Measurements from ENCODE around the gene EHMT1.
"Not testable (repeated sequence)": the region's sequence is repeated elsewhere in the genome, so short reads cannot be mapped to it uniquely, and the experiment has no call there.

The EHMT1 gene

GRCh38 chr9:137723356-137723755, 104.6 kb downstream of the EHMT1 start:
- peak overlapping the region; percentile 48 to 57 for H3K4me3 Mint-ChIP-seq
- peaks cover 6 to 12% of the 10 kb centered on the region in 2 donors for H3K9me3 Mint-ChIP-seq
- peak; percentile 77 for ATAC-seq (replicated peaks)
- peak; percentile 15 to 22 (median 17) for DNase-seq
- H3K4me1 Mint-ChIP-seq (ENCODE audit: low read depth in 2 of 2): peaks cover 36 to 65% of the 10 kb centered on the region in 2 donors
- H3K36me3 Mint-ChIP-seq (ENCODE audit: insufficient read depth): peaks cover 50% of the 10 kb centered on the region
- not testable (repeated sequence) for H3K27me3 Mint-ChIP-seq
- peak overlapping the region; percentile 81 to 89 for H3K27ac Mint-ChIP-seq

- Mint-ChIP-seq H3K9me3 (peaks cover 6 to 12% of the 10 kb centered on the region in 2 donors), H3K27ac (peak overlapping the region; percentile 81 to 89), H3K4me3 (peak overlapping the region; percentile 48 to 57), H3K27me3 (no peaks in the 10 kb centered on the region), H3K36me3 (ENCODE audit: insufficient read depth) (peaks cover 51% of the 10 kb centered on the region), H3K4me1 (ENCODE audit: low read depth in 2 of 2) (peaks cover 38 to 63% of the 10 kb centered on the region in 2 donors)
- no peak for ATAC-seq (replicated peaks)
- no peak for DNase-seq
Observed at GRCh38 chr9:137723783-137724445, 105.1 kb downstream of the EHMT1 start.

DNA sequence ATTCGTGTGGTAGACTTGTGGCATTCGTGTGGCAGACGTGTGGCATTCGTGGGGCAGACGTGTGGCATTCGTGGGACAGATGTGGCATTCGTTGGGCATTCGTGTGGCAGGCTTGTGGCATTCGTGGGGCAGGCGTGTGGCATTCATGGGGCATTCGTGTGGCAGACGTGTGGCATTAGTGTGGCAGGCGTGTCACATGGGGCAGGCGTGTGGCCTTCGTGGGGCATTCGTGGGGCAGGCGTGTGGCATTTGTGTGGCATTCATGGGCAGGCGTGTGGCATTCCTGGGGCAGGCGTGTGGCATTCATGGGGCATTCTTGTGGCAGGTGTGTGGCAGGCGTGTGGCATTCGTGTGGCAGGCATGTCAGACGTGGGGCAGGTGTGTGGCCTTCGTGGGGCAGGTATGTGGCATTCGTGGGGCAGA, 106.0 kb downstream of the EHMT1 start:
- ATAC-seq (replicated peaks) (no peak), DNase-seq (no peak)
- Mint-ChIP-seq H3K9me3 (peaks cover 6 to 12% of the 10 kb centered on the region in 2 donors), H3K4me3 (peak overlapping the region in 1 of 2 donors; percentile 27), H3K27ac (peak overlapping the region; percentile 76 to 81), H3K27me3 (no peaks in the 10 kb centered on the region), H3K36me3 (ENCODE audit: insufficient read depth) (peaks cover 55% of the 10 kb centered on the region), H3K4me1 (ENCODE audit: low read depth in 2 of 2) (peaks cover 36 to 59% of the 10 kb centered on the region in 2 donors)

GRCh38 chr9:137725598-137725997, 106.8 kb downstream of the EHMT1 start:
- Mint-ChIP-seq H3K36me3 (ENCODE audit: insufficient read depth) (peaks cover 56% of the 10 kb centered on the region), H3K27me3 (no peaks in the 10 kb centered on the region), H3K4me1 (ENCODE audit: low read depth in 2 of 2) (peaks cover 36 to 59% of the 10 kb centered on the region in 2 donors), H3K4me3 (peak overlapping the region in 1 of 2 donors; percentile 3), H3K27ac (peak overlapping the region; percentile 76 to 81), H3K9me3 (peaks cover 6 to 12% of the 10 kb centered on the region in 2 donors)
- DNase-seq: no peak
- no peak for ATAC-seq (replicated peaks)

DNA sequence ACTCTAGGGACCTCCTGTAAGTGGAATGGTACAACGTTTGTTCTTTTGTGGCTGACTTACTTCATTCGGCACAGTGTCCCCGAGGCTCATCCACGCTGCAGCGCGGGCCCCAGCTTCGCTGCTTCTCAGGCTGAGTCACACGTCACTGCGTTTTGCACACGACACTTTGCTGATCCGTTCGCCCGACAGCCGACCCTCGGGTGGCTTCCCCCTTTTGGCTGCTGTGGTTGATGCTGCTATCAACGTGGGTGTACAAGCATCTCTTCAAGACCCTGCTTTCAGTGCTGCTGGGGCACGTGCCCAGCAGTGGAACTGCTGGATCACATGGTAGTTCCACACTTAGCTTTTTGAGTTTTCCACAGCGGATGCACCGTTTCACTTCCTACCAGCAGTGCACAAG, 107.5 kb downstream of the EHMT1 start:
- peaks cover 36 to 58% of the 10 kb centered on the region in 2 donors for H3K4me1 Mint-ChIP-seq (ENCODE audit: low read depth in 2 of 2)
- H3K9me3 Mint-ChIP-seq: peaks cover 6 to 12% of the 10 kb centered on the region in 2 donors
- not testable (repeated sequence) for DNase-seq; H3K27me3 Mint-ChIP-seq; H3K27ac Mint-ChIP-seq; ATAC-seq (replicated peaks)
- peaks cover 53% of the 10 kb centered on the region for H3K36me3 Mint-ChIP-seq (ENCODE audit: insufficient read depth)
- peak overlapping the region in 1 of 2 donors; percentile 3 for H3K4me3 Mint-ChIP-seq

- Mint-ChIP-seq H3K9me3 (peaks cover 6 to 9% of the 10 kb centered on the region in 2 donors), H3K27ac (no peak overlapping the region), H3K4me3 (no peak overlapping the region), H3K36me3 (ENCODE audit: insufficient read depth) (peaks cover 49% of the 10 kb centered on the region), H3K4me1 (ENCODE audit: low read depth in 2 of 2) (peaks cover 32 to 54% of the 10 kb centered on the region in 2 donors), H3K27me3 (no peaks in the 10 kb centered on the region)
- DNase-seq (no peak), ATAC-seq (replicated peaks) (no peak)
Observed at GRCh38 chr9:137726764-137727163, 108.0 kb downstream of the EHMT1 start.

GRCh38 chr9:137727716-137728115, 108.9 kb downstream of the EHMT1 start:
- ATAC-seq (replicated peaks) (no peak), DNase-seq (no peak)
- peaks cover 27 to 44% of the 10 kb centered on the region in 2 donors for H3K4me1 Mint-ChIP-seq (ENCODE audit: low read depth in 2 of 2)
- no peak overlapping the region for H3K4me3 Mint-ChIP-seq
- peaks cover 6 to 9% of the 10 kb centered on the region in 2 donors for H3K9me3 Mint-ChIP-seq
- no peaks in the 10 kb centered on the region for H3K27me3 Mint-ChIP-seq
- H3K36me3 Mint-ChIP-seq (ENCODE audit: insufficient read depth): peaks cover 40% of the 10 kb centered on the region
- no peak overlapping the region for H3K27ac Mint-ChIP-seq

GRCh38 chr9:137728444-137729311, 109.9 kb downstream of the EHMT1 start:
- ATAC-seq (replicated peaks) (no peak), DNase-seq (no peak)
- Mint-ChIP-seq H3K27me3 (no peaks in the 10 kb centered on the region), H3K4me3 (no peak overlapping the region), H3K9me3 (peaks cover 6 to 9% of the 10 kb centered on the region in 2 donors), H3K36me3 (ENCODE audit: insufficient read depth) (peaks cover 34% of the 10 kb centered on the region), H3K4me1 (ENCODE audit: low read depth in 2 of 2) (peaks cover 24 to 39% of the 10 kb centered on the region in 2 donors), H3K27ac (peak overlapping the region in 1 of 2 donors; percentile 60)

- Mint-ChIP-seq H3K4me1 (ENCODE audit: low read depth in 2 of 2) (peaks cover 11 to 15% of the 10 kb centered on the region in 2 donors), H3K27me3 (no peaks in the 10 kb centered on the region), H3K27ac (no peak overlapping the region), H3K9me3 (peaks cover 8 to 12% of the 10 kb centered on the region in 2 donors), H3K36me3 (ENCODE audit: insufficient read depth) (peaks cover 36% of the 10 kb centered on the region), H3K4me3 (no peak overlapping the region)
- ATAC-seq (replicated peaks) (no peak), DNase-seq (no peak)
Observed at GRCh38 chr9:137731216-137731946, 112.6 kb downstream of the EHMT1 start.

- Mint-ChIP-seq H3K27ac (no peak overlapping the region), H3K36me3 (ENCODE audit: insufficient read depth) (peaks cover 36% of the 10 kb centered on the region), H3K4me3 (no peak overlapping the region), H3K9me3 (peaks cover 8 to 12% of the 10 kb centered on the region in 2 donors), H3K27me3 (no peaks in the 10 kb centered on the region), H3K4me1 (ENCODE audit: low read depth in 2 of 2) (peaks cover 8 to 11% of the 10 kb centered on the region in 2 donors)
- DNase-seq (no peak), ATAC-seq (replicated peaks) (no peak)
Observed at GRCh38 chr9:137731947-137732813, 113.4 kb downstream of the EHMT1 start.

- H3K9me3 Mint-ChIP-seq: peaks cover 8 to 12% of the 10 kb centered on the region in 2 donors
- no peak overlapping the region for H3K27ac Mint-ChIP-seq
- ATAC-seq (replicated peaks) (no peak), DNase-seq (no peak)
- no peaks in the 10 kb centered on the region for H3K27me3 Mint-ChIP-seq
- H3K4me1 Mint-ChIP-seq (ENCODE audit: low read depth in 2 of 2): peaks cover 4 to 6% of the 10 kb centered on the region in 2 donors
- peaks cover 30% of the 10 kb centered on the region for H3K36me3 Mint-ChIP-seq (ENCODE audit: insufficient read depth)
- H3K4me3 Mint-ChIP-seq: no peak overlapping the region
Observed at GRCh38 chr9:137733429-137733828, 114.6 kb downstream of the EHMT1 start.

DNA sequence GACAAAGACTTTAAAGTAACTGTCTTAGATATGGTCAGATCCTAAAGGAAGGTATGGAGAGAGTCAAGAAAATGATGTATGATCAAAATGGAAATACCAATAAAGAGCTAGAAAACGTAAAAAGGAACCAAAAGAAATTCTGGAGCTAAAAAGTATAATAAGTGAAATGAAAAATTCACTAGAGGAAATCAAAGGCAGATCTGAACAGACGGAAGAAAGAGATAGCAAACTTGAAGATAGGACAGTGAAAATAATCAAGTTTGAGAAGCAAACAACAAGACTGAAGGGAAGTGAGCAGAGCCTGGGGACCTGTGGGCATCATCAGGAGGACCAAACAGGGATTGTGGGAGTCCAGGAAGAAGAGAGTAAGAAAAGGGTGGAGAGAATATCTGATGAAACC, 115.4 kb downstream of the EHMT1 start:
- H3K27ac Mint-ChIP-seq: no peak overlapping the region
- no peak for DNase-seq
- no peak for ATAC-seq (replicated peaks)
- H3K4me3 Mint-ChIP-seq: no peak overlapping the region
- peaks cover 4 to 7% of the 10 kb centered on the region in 2 donors for H3K4me1 Mint-ChIP-seq (ENCODE audit: low read depth in 2 of 2)
- H3K27me3 Mint-ChIP-seq: no peaks in the 10 kb centered on the region
- peaks cover 27% of the 10 kb centered on the region for H3K36me3 Mint-ChIP-seq (ENCODE audit: insufficient read depth)
- H3K9me3 Mint-ChIP-seq: peaks cover 8 to 12% of the 10 kb centered on the region in 2 donors
